ENCODE data around the gene MYO6. TPM values are rescaled to one million over a fixed set of nuclear protein-coding genes. Genes with fewer than 3 reads are reported as not detected.

MYO6 gene
- total RNA-seq, 1 donor = 15.2 TPM

DNA sequence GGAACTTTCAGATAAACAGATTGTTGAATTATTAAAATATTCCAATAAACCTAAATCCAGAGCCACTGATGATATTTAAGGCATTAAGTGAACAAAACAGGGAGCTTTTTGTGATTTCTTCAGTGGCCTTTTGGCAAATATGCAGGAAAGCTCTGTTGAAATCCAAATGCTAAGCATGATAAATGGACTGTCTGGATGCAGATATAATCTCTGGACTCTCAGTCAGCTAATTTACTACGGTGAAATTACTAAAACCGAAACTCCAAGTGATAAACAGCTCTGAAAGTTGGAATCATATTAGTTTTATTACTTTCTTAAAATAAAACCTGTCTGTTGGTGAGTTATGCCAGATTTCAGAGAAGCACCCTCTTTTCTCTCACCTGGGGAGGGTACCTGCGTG lies 203.1 kb downstream of the MYO6 start:
- no peak for DNase-seq (ENCODE audit: insufficient read length, low spot score, missing footprints)
- H3K4me2 ChIP-seq (ENCODE audit: insufficient read depth, low read length) = no peak overlapping the region
- no peak overlapping the region for H3K27ac ChIP-seq (ENCODE audit: low read depth, low read length)
- no peaks in the 10 kb centered on the region for H3K27me3 ChIP-seq (ENCODE audit: insufficient read depth, low read length)
- no peaks in the 10 kb centered on the region for H4K20me1 ChIP-seq (ENCODE audit: insufficient read depth, low read length)
- no peak overlapping the region for H2AFZ ChIP-seq (ENCODE audit: low read length)
- H3K4me1 ChIP-seq (ENCODE audit: insufficient read depth, low read length) = no peaks in the 10 kb centered on the region
- TF ChIP-seq, protein P1, sequence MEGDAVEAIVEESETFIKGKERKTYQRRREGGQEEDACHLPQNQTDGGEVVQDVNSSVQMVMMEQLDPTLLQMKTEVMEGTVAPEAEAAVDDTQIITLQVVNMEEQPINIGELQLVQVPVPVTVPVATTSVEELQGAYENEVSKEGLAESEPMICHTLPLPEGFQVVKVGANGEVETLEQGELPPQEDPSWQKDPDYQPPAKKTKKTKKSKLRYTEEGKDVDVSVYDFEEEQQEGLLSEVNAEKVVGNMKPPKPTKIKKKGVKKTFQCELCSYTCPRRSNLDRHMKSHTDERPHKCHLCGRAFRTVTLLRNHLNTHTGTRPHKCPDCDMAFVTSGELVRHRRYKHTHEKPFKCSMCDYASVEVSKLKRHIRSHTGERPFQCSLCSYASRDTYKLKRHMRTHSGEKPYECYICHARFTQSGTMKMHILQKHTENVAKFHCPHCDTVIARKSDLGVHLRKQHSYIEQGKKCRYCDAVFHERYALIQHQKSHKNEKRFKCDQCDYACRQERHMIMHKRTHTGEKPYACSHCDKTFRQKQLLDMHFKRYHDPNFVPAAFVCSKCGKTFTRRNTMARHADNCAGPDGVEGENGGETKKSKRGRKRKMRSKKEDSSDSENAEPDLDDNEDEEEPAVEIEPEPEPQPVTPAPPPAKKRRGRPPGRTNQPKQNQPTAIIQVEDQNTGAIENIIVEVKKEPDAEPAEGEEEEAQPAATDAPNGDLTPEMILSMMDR (IDR thresholded peaks at IDR 0.05; ENCODE audit: extremely low read depth, low read depth, low read length) = no peak
- H3K36me3 ChIP-seq (ENCODE audit: insufficient read depth, low read length) = no peaks in the 10 kb centered on the region
- H3K79me2 ChIP-seq (ENCODE audit: insufficient read depth, low read length) = no peaks in the 10 kb centered on the region
- H3K4me3 ChIP-seq (ENCODE audit: insufficient read depth, low read length) = no peak overlapping the region
- H3K9me3 ChIP-seq (ENCODE audit: low read depth, low read length) = no peaks in the 10 kb centered on the region

DNA sequence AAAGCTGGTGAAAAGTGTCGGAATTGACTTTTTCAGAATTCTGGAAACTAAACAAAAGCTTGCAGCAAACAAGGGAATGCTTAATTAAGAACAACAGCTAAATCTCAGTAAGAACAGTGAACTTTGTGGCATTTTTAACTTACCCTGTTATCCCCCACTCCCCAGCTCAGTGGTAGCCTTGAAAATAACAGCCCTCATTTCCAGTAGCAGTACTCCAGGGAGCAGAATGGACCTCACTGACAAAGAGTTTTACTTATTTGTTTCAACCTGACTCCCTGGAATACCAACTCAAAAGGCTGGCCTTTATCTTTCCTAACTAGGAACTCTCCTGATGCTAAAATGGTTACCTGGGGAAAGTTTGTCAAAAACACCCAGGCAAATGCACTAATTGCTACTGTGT lies 214.5 kb downstream of the MYO6 start:
- Histone ChIP-seq H3K27me3 (ENCODE audit: insufficient read depth, low read length) (no peaks in the 10 kb centered on the region), H3K4me3 (ENCODE audit: insufficient read depth, low read length) (no peak overlapping the region), H4K20me1 (ENCODE audit: insufficient read depth, low read length) (no peaks in the 10 kb centered on the region), H2AFZ (ENCODE audit: low read length) (no peak overlapping the region), H3K4me1 (ENCODE audit: insufficient read depth, low read length) (no peaks in the 10 kb centered on the region), H3K4me2 (ENCODE audit: insufficient read depth, low read length) (no peak overlapping the region), H3K9me3 (ENCODE audit: low read depth, low read length) (no peaks in the 10 kb centered on the region), H3K27ac (ENCODE audit: low read depth, low read length) (no peak overlapping the region), H3K79me2 (ENCODE audit: insufficient read depth, low read length) (no peaks in the 10 kb centered on the region), H3K36me3 (ENCODE audit: insufficient read depth, low read length) (no peaks in the 10 kb centered on the region)
- TF ChIP-seq, protein P1 (IDR thresholded peaks at IDR 0.05; ENCODE audit: extremely low read depth, low read depth, low read length) = no peak
- DNase-seq (ENCODE audit: insufficient read length, low spot score, missing footprints) = no peak

GRCh38 chr6:75968143-75968542 lies 219.1 kb downstream of the MYO6 start:
- H3K9me3 ChIP-seq (ENCODE audit: low read depth, low read length) = no peaks in the 10 kb centered on the region
- H4K20me1 ChIP-seq (ENCODE audit: insufficient read depth, low read length) = no peaks in the 10 kb centered on the region
- no peaks in the 10 kb centered on the region for H3K79me2 ChIP-seq (ENCODE audit: insufficient read depth, low read length)
- H3K27ac ChIP-seq (ENCODE audit: low read depth, low read length) = no peak overlapping the region
- no peaks in the 10 kb centered on the region for H3K36me3 ChIP-seq (ENCODE audit: insufficient read depth, low read length)
- TF ChIP-seq, protein P1 (IDR thresholded peaks at IDR 0.05; ENCODE audit: extremely low read depth, low read depth, low read length) = no peak
- DNase-seq (ENCODE audit: insufficient read length, low spot score, missing footprints) = no peak
- H3K4me3 ChIP-seq (ENCODE audit: insufficient read depth, low read length) = no peak overlapping the region
- H3K4me1 ChIP-seq (ENCODE audit: insufficient read depth, low read length) = no peaks in the 10 kb centered on the region
- no peaks in the 10 kb centered on the region for H3K27me3 ChIP-seq (ENCODE audit: insufficient read depth, low read length)
- H2AFZ ChIP-seq (ENCODE audit: low read length) = no peak overlapping the region
- H3K4me2 ChIP-seq (ENCODE audit: insufficient read depth, low read length) = no peak overlapping the region

Small RNA genes within 50 kb of the gene (small RNA-seq; reads per million reads assigned to genes)
- gene RF00019 (not detected), gene RNA5SP209 (not detected), gene RNU6-155P (not detected)

Other genes starting within 250 kb of the MYO6 start
- 107 and 117 TPM in 2 replicates for gene SENP6, start 147.4 kb upstream of the MYO6 start, total RNA-seq

All from osteoblast (primary cell).